Spleen (tissue), 7 donors: ENCODE data around the gene TCEAL5.

Experiments
- POLR2A ChIP-seq, 3 donors: fragments of 450-650 bp; IDR thresholded peaks; one replicate each; pipeline ENCODE4 v1.5.1; 2017; ENCODE audit warnings: antibody characterized with exemption in 3 of 3, mild to moderate bottlenecking in 1 of 3
- POLR2AphosphoS5 ChIP-seq, 3 donors: sonication (generic); formaldehyde crosslinking; IDR thresholded peaks; one replicate each; pipeline ENCODE4 v1.5.1; 2017; ENCODE audit warnings: antibody characterized with exemption in 3 of 3
- TF ChIP-seq, protein P1 (sequence below), 11 experiments: fragments of 200-600 bp in 7 of 11; fragments of 450-650 bp in 4 of 11; sonication (generic) in 4 of 11; IDR thresholded peaks in 8 of 11; conservative IDR thresholded peaks in 3 of 11; 1 replicate in 7 of 11; 2 replicates in 4 of 11; pipeline versions ENCODE4 v1.4.0 to v1.8.0; 2016 to 2021; ENCODE audit warnings: antibody characterized with exemption in 11 of 11, inconsistent platforms in 4 of 11, mild to moderate bottlenecking in 1 of 11
- donor health status: DM: no; HTN: no; CAD: no; lungs with moderate emphysema.
- donor health status: DM: no; HTN: no; CAD: no.
- donor health status: DM: no; HTN: no; CAD: no.

DNA sequence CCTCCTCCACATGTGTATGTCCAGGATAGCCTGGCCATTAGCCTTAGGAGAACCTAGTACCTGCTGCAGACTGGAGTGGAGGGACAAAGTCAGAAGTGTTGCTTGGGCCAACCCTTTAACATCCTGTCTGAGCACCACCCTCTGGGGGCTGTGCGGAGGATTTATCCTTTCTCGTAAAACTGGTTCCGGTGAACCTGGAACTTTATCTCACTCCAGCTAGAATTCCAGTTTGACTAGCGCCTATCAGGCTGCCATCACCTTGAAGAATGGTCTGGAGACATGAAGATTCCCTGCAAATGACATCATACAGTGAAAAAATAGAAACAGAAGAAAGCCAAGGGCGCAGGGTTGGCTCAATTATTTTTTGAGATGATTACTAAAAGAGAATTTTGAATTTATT is 25.6 kb downstream of the TCEAL5 start:
- TF ChIP-seq, protein P1, sequence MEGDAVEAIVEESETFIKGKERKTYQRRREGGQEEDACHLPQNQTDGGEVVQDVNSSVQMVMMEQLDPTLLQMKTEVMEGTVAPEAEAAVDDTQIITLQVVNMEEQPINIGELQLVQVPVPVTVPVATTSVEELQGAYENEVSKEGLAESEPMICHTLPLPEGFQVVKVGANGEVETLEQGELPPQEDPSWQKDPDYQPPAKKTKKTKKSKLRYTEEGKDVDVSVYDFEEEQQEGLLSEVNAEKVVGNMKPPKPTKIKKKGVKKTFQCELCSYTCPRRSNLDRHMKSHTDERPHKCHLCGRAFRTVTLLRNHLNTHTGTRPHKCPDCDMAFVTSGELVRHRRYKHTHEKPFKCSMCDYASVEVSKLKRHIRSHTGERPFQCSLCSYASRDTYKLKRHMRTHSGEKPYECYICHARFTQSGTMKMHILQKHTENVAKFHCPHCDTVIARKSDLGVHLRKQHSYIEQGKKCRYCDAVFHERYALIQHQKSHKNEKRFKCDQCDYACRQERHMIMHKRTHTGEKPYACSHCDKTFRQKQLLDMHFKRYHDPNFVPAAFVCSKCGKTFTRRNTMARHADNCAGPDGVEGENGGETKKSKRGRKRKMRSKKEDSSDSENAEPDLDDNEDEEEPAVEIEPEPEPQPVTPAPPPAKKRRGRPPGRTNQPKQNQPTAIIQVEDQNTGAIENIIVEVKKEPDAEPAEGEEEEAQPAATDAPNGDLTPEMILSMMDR (IDR thresholded peaks at IDR 0.05 in 8 of 11, conservative IDR thresholded peaks at IDR 0.05 in 3 of 11): no peak
- TF ChIP-seq POLR2AphosphoS5 (IDR thresholded peaks at IDR 0.05) (no peak), POLR2A (IDR thresholded peaks at IDR 0.05) (no peak)
